ENCODE results near the gene DCTN5.

- TF ChIP-seq CTCF (IDR thresholded peaks at IDR 0.05) (no peak), ZFX (IDR thresholded peaks at IDR 0.05; ENCODE audit: borderline replicate concordance) (no peak)
Measured at GRCh38 chr16:23595246-23595950, 45.9 kb upstream of the DCTN5 start.
